HepG2 (cell line): Measurements from ENCODE around the gene RFX2.

Experiments used
- NFRKB ChIP-seq: fragments of 450-650 bp; IDR thresholded peaks from 2 replicates; pipeline ENCODE4 v1.6.1; 2017
- SP2 ChIP-seq: sonication (generic); formaldehyde crosslinking; IDR thresholded peaks from 2 replicates; pipeline ENCODE4 v1.5.1; 2020; ENCODE audit warnings: mild to moderate bottlenecking, missing genetic modification reagents
- TARDBP ChIP-seq: sonication (generic); formaldehyde crosslinking; IDR thresholded peaks from 2 replicates; pipeline ENCODE4 v1.8.0; 2022; ENCODE audit warnings: mild to moderate bottlenecking, missing genetic modification reagents
- ZNF34 ChIP-seq: sonication (generic); formaldehyde crosslinking; IDR thresholded peaks from 2 replicates; pipeline ENCODE4 v1.4.0; 2020; ENCODE audit warnings: mild to moderate bottlenecking, missing genetic modification reagents, borderline replicate concordance
- TF ChIP-seq, protein P1 (sequence below): sonication (generic); formaldehyde crosslinking; IDR thresholded peaks from 2 replicates; pipeline ENCODE4 v1.4.0; 2020; ENCODE audit warnings: missing genetic modification reagents
- TF ChIP-seq, protein P2 (sequence below): sonication (generic); formaldehyde crosslinking; IDR thresholded peaks from 2 replicates; pipeline ENCODE4 v1.4.0; 2020; ENCODE audit warnings: missing genetic modification reagents

- TF ChIP-seq NFRKB: no peak
- TF ChIP-seq, protein P1, sequence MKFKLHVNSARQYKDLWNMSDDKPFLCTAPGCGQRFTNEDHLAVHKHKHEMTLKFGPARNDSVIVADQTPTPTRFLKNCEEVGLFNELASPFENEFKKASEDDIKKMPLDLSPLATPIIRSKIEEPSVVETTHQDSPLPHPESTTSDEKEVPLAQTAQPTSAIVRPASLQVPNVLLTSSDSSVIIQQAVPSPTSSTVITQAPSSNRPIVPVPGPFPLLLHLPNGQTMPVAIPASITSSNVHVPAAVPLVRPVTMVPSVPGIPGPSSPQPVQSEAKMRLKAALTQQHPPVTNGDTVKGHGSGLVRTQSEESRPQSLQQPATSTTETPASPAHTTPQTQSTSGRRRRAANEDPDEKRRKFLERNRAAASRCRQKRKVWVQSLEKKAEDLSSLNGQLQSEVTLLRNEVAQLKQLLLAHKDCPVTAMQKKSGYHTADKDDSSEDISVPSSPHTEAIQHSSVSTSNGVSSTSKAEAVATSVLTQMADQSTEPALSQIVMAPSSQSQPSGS (CRISPR knock-in tag): no peak
- TF ChIP-seq ZNF34: no peak
- no peak for TF ChIP-seq TARDBP (CRISPR knock-in tag)
- TF ChIP-seq, protein P2, sequence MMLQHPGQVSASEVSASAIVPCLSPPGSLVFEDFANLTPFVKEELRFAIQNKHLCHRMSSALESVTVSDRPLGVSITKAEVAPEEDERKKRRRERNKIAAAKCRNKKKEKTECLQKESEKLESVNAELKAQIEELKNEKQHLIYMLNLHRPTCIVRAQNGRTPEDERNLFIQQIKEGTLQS (CRISPR knock-in tag): no peak
- TF ChIP-seq SP2 (CRISPR knock-in tag): no peak
Observed at GRCh38 chr19:5995606-5996005, 114.7 kb downstream of the RFX2 start.
